Parathyroid adenoma (tissue), 2 donors: ENCODE results near the gene RPL37.
"Not testable (repeated sequence)": the region's sequence is repeated elsewhere in the genome, so short reads cannot be mapped to it uniquely, and the experiment has no call there.

Experiments used
- H2AFZ ChIP-seq: fragments of 300-600 bp; sonication (generic); one replicate; pipeline ENCODE4 v1.7.0; 2017; ENCODE audit warnings: antibody characterized with exemption, mild to moderate bottlenecking
- H3K27ac ChIP-seq: fragments of 300-600 bp; sonication (generic); one replicate; pipeline ENCODE4 v1.7.0; 2017
- H3K27me3 ChIP-seq: fragments of 300-600 bp; sonication (generic); one replicate; pipeline ENCODE4 v1.7.0; 2017; ENCODE audit warnings: low read length; ENCODE audit not compliant: control insufficient read depth, insufficient read depth
- H3K36me3 ChIP-seq: fragments of 300-600 bp; sonication (generic); one replicate; pipeline ENCODE4 v1.7.0; 2017; ENCODE audit warnings: low read length; ENCODE audit not compliant: control insufficient read depth, insufficient read depth
- H3K4me1 ChIP-seq: fragments of 300-600 bp; sonication (generic); one replicate; pipeline ENCODE4 v1.7.0; 2017; ENCODE audit warnings: control low read depth
- H3K4me2 ChIP-seq: fragments of 300-600 bp; sonication (generic); one replicate; pipeline ENCODE4 v1.7.0; 2017; ENCODE audit warnings: low read length
- H3K4me3 ChIP-seq: fragments of 300-600 bp; sonication (generic); one replicate; pipeline ENCODE4 v1.7.0; 2017; ENCODE audit warnings: low read depth, low read length
- H3K79me2 ChIP-seq: fragments of 300-600 bp; sonication (generic); one replicate; pipeline ENCODE4 v1.7.0; 2017; ENCODE audit warnings: control low read depth
- H3K9ac ChIP-seq: fragments of 300-600 bp; sonication (generic); one replicate; pipeline ENCODE4 v1.7.0; 2017; ENCODE audit warnings: mild to moderate bottlenecking
- H3K9me3 ChIP-seq: fragments of 300-600 bp; sonication (generic); one replicate; pipeline ENCODE4 v1.7.0; 2017; ENCODE audit warnings: low read length; ENCODE audit not compliant: control insufficient read depth
- TF ChIP-seq, protein P1 (sequence below): fragments of 300-600 bp; sonication (generic); IDR thresholded peaks from one replicate; pipeline ENCODE4 v1.7.0; 2017; ENCODE audit warnings: antibody characterized with exemption, mild to moderate bottlenecking
- donor health status: primary hyperparathyroidism.

The RPL37 gene

DNA sequence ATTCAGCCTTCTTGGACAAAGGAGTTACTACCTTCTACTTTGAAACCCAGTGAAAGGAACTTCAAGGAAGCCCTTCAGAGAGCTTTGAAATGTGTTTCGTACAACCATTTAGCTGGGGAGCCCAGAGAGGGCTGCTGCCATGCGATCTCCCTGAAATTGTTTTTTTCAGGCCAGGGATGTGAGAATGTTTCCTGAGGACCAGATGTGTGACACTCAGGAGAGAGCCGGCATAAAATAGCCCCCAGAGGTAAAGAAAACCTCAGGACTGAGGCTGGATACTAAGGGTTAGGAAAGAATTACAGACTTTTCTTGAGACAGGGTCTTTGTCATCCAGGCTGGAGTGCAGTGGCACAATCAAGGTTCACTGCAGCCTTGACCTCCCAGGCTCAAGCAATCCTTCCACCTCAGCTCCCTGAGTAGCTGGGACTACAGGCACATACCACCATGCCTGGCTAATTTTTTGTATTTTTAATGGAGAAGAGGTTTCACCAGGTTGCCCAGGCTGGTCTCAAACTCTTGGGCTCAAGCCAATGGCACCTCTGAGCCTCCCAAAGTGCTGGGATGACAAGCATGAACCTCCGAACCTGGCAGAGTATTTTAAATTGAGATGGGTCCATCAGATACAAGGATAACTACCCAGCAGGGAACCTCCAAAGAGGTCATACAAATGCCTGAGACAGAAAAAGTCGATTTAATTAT, 8.4 kb downstream of the RPL37 start:
- Histone ChIP-seq H3K4me3 (no peak overlapping the region), H3K79me2 (no peaks in the 10 kb centered on the region), H3K4me1 (no peaks in the 10 kb centered on the region), H3K9ac (no peak overlapping the region), H3K36me3 (no peaks in the 10 kb centered on the region), H2AFZ (no peak overlapping the region), H3K27ac (no peak overlapping the region), H3K4me2 (no peak overlapping the region), H3K27me3 (no peaks in the 10 kb centered on the region), H3K9me3 (no peaks in the 10 kb centered on the region)
- TF ChIP-seq, protein P1, sequence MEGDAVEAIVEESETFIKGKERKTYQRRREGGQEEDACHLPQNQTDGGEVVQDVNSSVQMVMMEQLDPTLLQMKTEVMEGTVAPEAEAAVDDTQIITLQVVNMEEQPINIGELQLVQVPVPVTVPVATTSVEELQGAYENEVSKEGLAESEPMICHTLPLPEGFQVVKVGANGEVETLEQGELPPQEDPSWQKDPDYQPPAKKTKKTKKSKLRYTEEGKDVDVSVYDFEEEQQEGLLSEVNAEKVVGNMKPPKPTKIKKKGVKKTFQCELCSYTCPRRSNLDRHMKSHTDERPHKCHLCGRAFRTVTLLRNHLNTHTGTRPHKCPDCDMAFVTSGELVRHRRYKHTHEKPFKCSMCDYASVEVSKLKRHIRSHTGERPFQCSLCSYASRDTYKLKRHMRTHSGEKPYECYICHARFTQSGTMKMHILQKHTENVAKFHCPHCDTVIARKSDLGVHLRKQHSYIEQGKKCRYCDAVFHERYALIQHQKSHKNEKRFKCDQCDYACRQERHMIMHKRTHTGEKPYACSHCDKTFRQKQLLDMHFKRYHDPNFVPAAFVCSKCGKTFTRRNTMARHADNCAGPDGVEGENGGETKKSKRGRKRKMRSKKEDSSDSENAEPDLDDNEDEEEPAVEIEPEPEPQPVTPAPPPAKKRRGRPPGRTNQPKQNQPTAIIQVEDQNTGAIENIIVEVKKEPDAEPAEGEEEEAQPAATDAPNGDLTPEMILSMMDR, result no peak

DNA sequence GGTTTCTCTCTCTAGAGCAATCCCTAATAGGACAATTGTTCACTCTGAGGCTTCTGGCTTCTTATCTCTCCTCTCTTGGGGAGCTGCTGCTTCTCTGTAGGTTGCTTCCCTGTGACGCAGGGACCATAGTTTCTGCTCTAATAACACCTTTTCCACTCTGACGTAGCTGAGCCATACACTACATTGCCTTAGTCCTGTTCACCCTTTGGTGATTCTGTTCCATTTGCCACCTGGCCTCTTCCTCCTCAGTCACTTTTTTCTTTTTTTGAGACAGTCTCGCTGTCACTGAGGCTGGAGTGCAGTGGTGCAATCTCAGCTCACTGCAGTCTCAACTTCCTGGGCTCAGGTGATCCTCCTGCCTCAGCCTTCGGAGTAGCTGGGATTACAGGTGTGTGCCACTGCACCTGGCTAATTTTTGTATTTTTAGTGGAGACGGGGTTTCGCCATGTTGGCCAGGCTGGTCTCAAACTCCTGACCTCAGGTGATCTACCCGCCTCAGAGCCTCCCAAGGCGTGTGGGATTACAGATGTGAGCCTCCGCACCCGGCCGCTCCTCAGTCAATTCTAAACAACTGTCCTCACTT, 9.5 kb downstream of the RPL37 start:
- H3K27ac ChIP-seq, H3K9ac ChIP-seq, H3K4me2 ChIP-seq, H3K27me3 ChIP-seq, H3K4me3 ChIP-seq, H3K4me1 ChIP-seq, H3K79me2 ChIP-seq, H3K36me3 ChIP-seq, H2AFZ ChIP-seq, H3K9me3 ChIP-seq: not testable (repeated sequence)

DNA sequence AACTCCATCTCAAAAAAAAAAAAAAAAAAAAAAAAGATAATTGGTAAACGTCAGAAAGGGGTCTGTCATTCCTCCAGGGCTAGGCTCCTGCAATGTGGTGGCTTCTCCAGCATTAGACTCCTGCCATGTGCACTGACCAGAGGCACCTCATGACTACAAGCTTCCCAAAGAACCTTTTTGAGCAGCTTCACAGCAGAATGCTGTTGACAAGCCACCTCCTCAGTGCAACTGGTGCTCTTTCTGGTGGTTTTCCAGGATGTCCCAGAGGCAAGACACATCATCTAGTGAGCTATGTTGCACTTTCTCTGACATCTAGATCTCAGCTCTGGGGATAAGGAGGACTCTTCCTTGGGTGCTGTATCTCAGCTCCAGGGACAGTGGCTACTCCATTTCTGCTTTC, 11.6 kb downstream of the RPL37 start:
- H2AFZ ChIP-seq, result no peak overlapping the region
- no peaks in the 10 kb centered on the region for H3K79me2 ChIP-seq
- H3K4me1 ChIP-seq, result no peaks in the 10 kb centered on the region
- H3K4me3 ChIP-seq, result no peak overlapping the region
- no peaks in the 10 kb centered on the region for H3K9me3 ChIP-seq
- H3K27me3 ChIP-seq, result no peaks in the 10 kb centered on the region
- no peaks in the 10 kb centered on the region for H3K36me3 ChIP-seq
- TF ChIP-seq, protein P1, result no peak
- no peak overlapping the region for H3K9ac ChIP-seq
- no peak overlapping the region for H3K27ac ChIP-seq
- no peak overlapping the region for H3K4me2 ChIP-seq

DNA sequence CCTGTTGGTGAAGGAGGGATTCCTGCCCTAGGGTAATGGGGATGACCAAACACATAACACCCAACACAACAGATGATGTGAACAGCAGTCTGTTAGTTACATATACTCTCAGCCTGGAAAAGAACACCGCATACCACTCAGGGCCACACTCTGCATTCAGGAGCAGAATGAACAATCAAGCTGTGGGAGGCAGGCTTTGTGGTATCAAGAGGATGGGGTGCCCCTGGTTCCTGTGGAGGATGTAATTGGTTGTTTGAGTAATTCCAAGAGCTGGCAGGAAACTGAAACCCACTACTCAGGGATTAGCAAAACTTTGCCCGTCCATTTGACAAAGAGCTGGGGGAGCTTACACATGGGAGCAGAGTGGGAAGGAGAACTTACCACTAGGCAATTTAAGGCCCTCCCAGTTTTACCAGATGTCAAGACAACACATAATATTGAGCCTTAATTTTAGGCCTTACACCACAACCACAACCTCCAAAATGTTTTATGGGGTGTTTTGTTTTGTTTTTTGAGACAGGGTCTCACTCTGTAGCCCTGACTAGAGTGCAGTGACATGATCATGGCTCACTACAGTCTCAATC, 21.2 kb downstream of the RPL37 start:
- H3K36me3 ChIP-seq, result no peaks in the 10 kb centered on the region
- no peak overlapping the region for H3K9ac ChIP-seq
- no peaks in the 10 kb centered on the region for H3K27me3 ChIP-seq
- H3K4me1 ChIP-seq, result no peaks in the 10 kb centered on the region
- H3K27ac ChIP-seq, result no peak overlapping the region
- H3K4me3 ChIP-seq, result no peak overlapping the region
- TF ChIP-seq, protein P1, result no peak
- H3K4me2 ChIP-seq, result no peak overlapping the region
- H3K79me2 ChIP-seq, result no peaks in the 10 kb centered on the region
- no peak overlapping the region for H2AFZ ChIP-seq
- no peaks in the 10 kb centered on the region for H3K9me3 ChIP-seq

DNA sequence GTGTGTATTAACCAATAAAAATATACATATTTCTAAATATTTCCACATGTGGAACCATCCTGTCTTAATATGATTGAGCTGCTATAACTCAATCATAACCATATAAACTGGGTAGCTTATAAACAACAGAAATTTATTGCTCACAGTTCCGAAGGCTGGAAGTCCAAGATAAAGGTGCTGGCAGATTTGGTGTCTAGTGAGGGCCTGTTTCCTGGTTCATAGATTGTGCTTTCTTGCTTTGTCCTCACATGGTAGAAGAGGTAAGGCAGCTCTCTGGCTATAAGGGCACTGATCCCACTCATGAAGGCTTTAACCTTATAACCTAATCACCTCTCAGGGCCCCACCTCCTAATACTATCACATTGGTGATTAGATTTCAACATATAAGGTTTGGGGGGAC, 22.9 kb downstream of the RPL37 start:
- no peak overlapping the region for H3K27ac ChIP-seq
- H3K4me3 ChIP-seq, result no peak overlapping the region
- TF ChIP-seq, protein P1, result no peak
- H3K9me3 ChIP-seq, result no peaks in the 10 kb centered on the region
- H2AFZ ChIP-seq, result no peak overlapping the region
- no peak overlapping the region for H3K4me2 ChIP-seq
- H3K4me1 ChIP-seq, result no peaks in the 10 kb centered on the region
- no peaks in the 10 kb centered on the region for H3K79me2 ChIP-seq
- no peaks in the 10 kb centered on the region for H3K36me3 ChIP-seq
- no peak overlapping the region for H3K9ac ChIP-seq
- H3K27me3 ChIP-seq, result no peaks in the 10 kb centered on the region
